Fibroblast of upper back skin (primary cell): Measurements from ENCODE around the gene LAMC2.
A peak's percentile ranks its signal among the peaks of the same experiment; 100 is the strongest.
"Not testable (repeated sequence)": the region's sequence is repeated elsewhere in the genome, so short reads cannot be mapped to it uniquely, and the experiment has no call there.

Source experiments
- DNase-seq: peaks from one replicate; pipeline ENCODE4 v3.0.0-alpha.2; 2013

Gene LAMC2

GRCh38 chr1:183185941-183186490, at the start of gene LAMC2:
TSS of gene LAMC2 (plus strand) at chr1:183186264. CDS start at chr1:183186353, 89 bp downstream.
- no peak for DNase-seq

DNA sequence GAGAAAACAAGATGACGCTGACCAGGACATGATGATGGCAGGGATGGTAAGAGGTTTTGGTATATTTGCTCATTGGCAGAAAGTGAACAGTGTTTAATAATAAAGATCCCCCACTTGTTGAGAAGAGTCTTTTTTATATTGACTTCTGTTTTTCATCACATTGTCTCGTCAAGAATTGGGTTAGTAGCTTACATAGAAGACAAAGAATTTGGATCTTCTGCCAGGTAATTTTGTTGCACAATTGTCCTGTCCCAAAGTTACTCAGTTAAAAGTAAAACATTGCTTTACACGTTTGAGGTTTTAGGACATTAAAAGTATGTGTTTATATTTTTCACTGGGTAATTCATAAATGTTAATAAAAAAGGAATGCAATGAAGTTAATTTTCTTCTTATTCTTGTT, 48.3 kb upstream of the LAMC2 start:
- peak; percentile 53 for DNase-seq

- no peak for DNase-seq
Measured at GRCh38 chr1:183138301-183138700, 47.8 kb upstream of the LAMC2 start.

GRCh38 chr1:183139281-183139942, 46.7 kb upstream of the LAMC2 start:
- peak; percentile 32 for DNase-seq

DNA sequence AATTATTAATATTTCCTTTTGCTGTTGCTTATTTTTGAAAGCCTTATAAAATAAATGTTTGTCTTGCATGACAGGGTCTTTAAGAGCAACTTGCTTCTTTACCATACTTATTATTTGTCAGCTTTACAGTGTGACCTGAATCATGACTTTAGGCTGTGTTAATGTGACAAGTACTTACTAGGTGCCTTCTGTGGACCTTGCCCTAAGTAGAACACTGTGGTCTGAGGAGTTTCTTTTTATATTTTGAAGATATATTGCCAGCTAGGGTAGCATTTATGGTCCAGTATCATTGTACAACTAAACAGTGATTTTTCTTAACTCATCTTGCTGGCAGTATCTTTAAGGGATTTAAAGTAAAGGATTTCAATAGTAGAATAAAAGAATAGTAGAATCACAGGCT, 45.4 kb upstream of the LAMC2 start:
- DNase-seq = no peak

- DNase-seq = no peak
Measured at GRCh38 chr1:183142171-183142570, 43.9 kb upstream of the LAMC2 start.

GRCh38 chr1:183143576-183144315, 42.3 kb upstream of the LAMC2 start:
- DNase-seq = no peak

GRCh38 chr1:183144752-183145151, 41.3 kb upstream of the LAMC2 start:
- no peak for DNase-seq

- no peak for DNase-seq
Measured at GRCh38 chr1:183147735-183148134, 38.3 kb upstream of the LAMC2 start.

DNA sequence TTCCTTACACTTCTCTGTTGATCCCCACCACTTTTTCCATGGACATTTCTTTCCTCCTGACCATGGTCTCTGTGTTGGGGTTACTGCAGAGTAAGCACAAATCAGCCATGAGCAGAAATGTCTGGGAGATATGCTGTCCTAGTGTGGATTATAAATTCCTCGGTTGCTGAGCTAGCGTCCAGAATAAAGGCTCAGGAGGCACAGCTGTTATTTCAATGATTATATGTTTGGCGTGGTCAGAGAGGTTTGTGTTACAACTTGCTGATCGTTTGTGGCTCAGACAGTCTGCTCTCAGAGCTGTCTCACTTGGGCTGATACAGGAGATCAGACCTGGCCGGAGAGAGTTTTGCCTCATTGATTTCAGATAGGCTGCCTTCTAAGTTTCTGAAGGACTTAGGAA, 37.5 kb upstream of the LAMC2 start:
- DNase-seq = peak; percentile 38

GRCh38 chr1:183149273-183149672, 36.8 kb upstream of the LAMC2 start:
- no peak for DNase-seq

GRCh38 chr1:183150032-183150431, 36.0 kb upstream of the LAMC2 start:
- not testable (repeated sequence) for DNase-seq

GRCh38 chr1:183150445-183150844, 35.6 kb upstream of the LAMC2 start:
- no peak for DNase-seq

GRCh38 chr1:183152180-183152579, 33.9 kb upstream of the LAMC2 start:
- DNase-seq = no peak

- DNase-seq = peak; percentile 12
Measured at GRCh38 chr1:183155939-183156338, 30.1 kb upstream of the LAMC2 start.

GRCh38 chr1:183159960-183160359, 26.1 kb upstream of the LAMC2 start:
- no peak for DNase-seq

GRCh38 chr1:183161391-183161790, 24.7 kb upstream of the LAMC2 start:
- DNase-seq = no peak

DNA sequence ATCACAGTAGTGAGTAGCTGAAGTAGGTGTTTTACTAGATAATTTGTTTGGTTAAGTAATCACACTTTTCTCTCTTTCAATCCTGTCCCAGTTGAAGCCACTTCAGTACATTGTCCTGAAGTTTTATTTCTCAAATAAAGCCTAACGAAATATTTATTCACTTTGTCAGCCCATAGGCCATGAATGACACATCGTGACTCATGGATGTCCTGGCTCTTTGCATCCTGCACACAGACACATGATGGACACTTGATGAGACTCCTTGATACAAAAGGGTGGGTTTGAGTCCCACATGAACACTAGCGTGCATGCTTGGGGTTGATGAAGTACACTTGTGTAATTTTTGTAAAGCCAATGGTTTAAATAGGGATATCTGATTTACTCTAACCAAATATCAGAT, 22.7 kb upstream of the LAMC2 start:
- peak; percentile 94 for DNase-seq

GRCh38 chr1:183164340-183164739, 21.7 kb upstream of the LAMC2 start:
- DNase-seq = peak; percentile 77

DNA sequence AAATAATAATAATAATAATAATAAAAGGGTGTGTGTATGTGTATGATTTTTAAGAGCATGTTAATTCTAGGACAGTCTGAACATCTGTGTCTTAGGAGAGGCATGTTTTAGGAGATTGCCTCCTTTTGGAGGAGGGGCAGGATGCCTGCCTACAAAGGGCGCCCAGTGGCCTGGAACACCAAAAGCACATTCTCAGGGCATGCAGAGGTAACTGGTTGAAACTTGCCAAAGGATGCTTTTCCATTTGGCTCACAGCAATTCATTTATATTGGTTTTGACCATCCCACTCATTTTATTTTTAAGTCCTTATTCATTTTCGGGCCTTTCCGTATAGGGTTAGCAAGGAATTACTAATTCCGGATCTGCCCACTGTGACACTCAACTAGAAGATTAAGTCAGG, 21.1 kb upstream of the LAMC2 start:
- DNase-seq = no peak

GRCh38 chr1:183165456-183165855, 20.6 kb upstream of the LAMC2 start:
- no peak for DNase-seq

DNA sequence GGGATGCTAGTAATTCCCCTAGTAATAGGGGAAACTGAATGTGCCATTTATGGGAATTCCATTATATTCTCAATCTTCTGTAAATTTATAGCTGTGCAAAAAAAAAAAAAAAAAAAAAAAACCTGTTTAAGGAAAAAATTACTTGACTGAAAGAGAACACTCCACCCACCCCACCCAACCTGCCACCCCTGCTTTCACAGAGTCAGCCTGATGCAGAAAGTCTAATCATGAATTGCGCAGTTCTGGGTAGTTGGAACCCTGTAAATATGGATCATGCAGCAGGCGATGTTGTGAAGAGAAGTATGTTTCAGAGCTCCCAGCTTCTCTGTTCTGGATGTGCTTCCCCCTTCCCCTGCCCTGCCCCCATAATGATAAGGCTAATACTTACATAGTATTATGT, 19.6 kb upstream of the LAMC2 start:
- no peak for DNase-seq

DNA sequence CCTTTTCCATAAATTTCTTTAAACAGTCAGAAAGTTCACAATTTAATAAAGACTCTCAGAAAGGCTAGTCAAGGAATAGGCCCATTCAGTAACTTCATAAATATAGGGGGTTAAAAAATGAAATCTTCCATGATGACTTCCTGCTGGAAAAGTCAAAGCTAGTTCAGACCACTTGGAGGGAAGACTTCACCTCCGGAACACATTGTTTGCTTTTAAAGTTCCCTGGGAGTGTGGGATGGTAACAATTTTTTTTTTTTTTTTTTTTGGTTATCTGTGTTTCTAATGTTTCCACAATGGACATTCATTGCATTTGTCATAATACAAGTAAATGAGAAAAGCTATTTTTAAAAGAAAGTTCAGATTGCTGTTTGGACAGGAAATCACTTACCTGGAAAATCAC, 18.4 kb upstream of the LAMC2 start:
- DNase-seq = no peak

GRCh38 chr1:183168308-183168707, 17.8 kb upstream of the LAMC2 start:
- DNase-seq = no peak
